GM21390 (cell line): Measurements from ENCODE around the gene LMX1B.

Source experiments
- ATAC-seq: cut with Tn5 transposase; IDR thresholded peaks from one replicate; pipeline ENCODE4 v1.9.1; 2021; ENCODE audit not compliant: unreplicated experiment

LMX1B gene

GRCh38 chr9:126617003-126617822 is 3.5 kb downstream of the LMX1B start:
- ATAC-seq, result no peak

GRCh38 chr9:126617823-126618165 is 4.1 kb downstream of the LMX1B start:
- no peak for ATAC-seq

- ATAC-seq, result no peak
Observed at GRCh38 chr9:126618190-126618584, 4.5 kb downstream of the LMX1B start.

- ATAC-seq, result no peak
Observed at GRCh38 chr9:126618585-126619360, 5.0 kb downstream of the LMX1B start.

- no peak for ATAC-seq
Observed at GRCh38 chr9:126619361-126620135, 5.8 kb downstream of the LMX1B start.

GRCh38 chr9:126620478-126620877 is 6.8 kb downstream of the LMX1B start:
- no peak for ATAC-seq

GRCh38 chr9:126621061-126621918 is 7.6 kb downstream of the LMX1B start:
- no peak for ATAC-seq

GRCh38 chr9:126621919-126622735 is 8.4 kb downstream of the LMX1B start:
- ATAC-seq, result no peak

- no peak for ATAC-seq
Observed at GRCh38 chr9:126623314-126623666, 9.6 kb downstream of the LMX1B start.

GRCh38 chr9:126623667-126624478 is 10.1 kb downstream of the LMX1B start:
- no peak for ATAC-seq

GRCh38 chr9:126624479-126624826 is 10.7 kb downstream of the LMX1B start:
- no peak for ATAC-seq

GRCh38 chr9:126624912-126625311 is 11.2 kb downstream of the LMX1B start:
- no peak for ATAC-seq

GRCh38 chr9:126625329-126626126 is 11.8 kb downstream of the LMX1B start:
- no peak for ATAC-seq

GRCh38 chr9:126626127-126626925 is 12.6 kb downstream of the LMX1B start:
- ATAC-seq, result no peak

GRCh38 chr9:126626926-126627233 is 13.2 kb downstream of the LMX1B start:
- ATAC-seq, result no peak

- ATAC-seq, result no peak
Observed at GRCh38 chr9:126628146-126628545, 14.4 kb downstream of the LMX1B start.

GRCh38 chr9:126628969-126629674 is 15.4 kb downstream of the LMX1B start:
- no peak for ATAC-seq
